Sigmoid colon (tissue), 4 donors: Measurements from ENCODE around the gene RNF181.

Experiments used
- EP300 ChIP-seq, 4 donors: sonication (generic); formaldehyde crosslinking; IDR thresholded peaks; one replicate each; pipeline ENCODE4 v1.6.1; 2017; ENCODE audit warnings: antibody characterized with exemption in 4 of 4
- POLR2A ChIP-seq, 2 donors: fragments of 450-650 bp; IDR thresholded peaks; one replicate each; pipeline ENCODE4 v1.6.1; 2016; ENCODE audit warnings: antibody characterized with exemption in 2 of 2, mild to moderate bottlenecking in 2 of 2, moderate library complexity in 2 of 2
- POLR2AphosphoS5 ChIP-seq, 4 donors: sonication (generic); formaldehyde crosslinking; IDR thresholded peaks; one replicate each; pipeline ENCODE4 v1.6.1; 2017; ENCODE audit warnings: antibody characterized with exemption in 4 of 4
- TF ChIP-seq, protein P1 (sequence below), 4 experiments: fragments of 450-650 bp in 3 of 4; fragments of 200-600 bp in 1 of 4; IDR thresholded peaks; one replicate each; pipeline ENCODE4 v1.5.1; 2016 to 2019; ENCODE audit warnings: antibody characterized with exemption in 4 of 4, mild to moderate bottlenecking in 3 of 4, moderate library complexity in 2 of 4

DNA sequence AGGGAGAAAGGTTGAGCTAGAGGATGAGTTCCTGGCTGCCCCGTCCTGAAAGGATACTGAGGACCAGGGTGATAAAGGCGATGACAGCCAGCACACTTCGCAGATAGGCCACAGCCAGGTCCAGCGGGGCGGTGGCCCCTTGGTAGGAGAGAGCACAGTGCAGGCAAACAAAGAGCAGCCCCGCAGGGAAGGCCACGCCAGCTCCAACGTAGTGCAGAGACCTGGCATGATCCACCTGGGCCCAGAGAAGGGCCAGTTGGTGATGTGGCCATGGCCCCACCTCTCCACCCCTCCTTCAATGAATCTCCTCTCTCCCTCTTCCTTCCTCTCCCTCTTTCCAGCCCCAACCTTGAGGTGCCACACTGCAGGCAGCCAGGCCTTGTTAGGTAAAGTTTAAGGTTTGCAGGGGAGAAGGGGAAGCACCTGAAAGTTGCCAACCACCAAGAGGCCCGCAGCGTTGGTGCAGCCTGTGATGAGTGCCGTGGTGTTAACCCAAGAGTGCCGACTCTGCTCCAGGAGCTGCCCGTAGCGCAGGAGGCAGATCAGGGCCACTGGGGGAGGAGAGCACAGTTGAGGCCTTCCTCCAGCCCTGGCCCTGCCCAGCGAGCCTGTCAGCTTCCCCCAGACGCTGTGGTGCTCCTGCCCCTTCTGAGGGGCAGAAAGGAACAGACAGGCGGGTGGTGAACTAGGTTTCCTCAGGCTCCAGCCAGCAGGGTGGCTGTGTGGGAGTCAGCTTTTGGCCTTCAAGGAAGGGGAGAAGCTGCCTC, 4.1 kb downstream of the RNF181 start:
- TF ChIP-seq, protein P1, sequence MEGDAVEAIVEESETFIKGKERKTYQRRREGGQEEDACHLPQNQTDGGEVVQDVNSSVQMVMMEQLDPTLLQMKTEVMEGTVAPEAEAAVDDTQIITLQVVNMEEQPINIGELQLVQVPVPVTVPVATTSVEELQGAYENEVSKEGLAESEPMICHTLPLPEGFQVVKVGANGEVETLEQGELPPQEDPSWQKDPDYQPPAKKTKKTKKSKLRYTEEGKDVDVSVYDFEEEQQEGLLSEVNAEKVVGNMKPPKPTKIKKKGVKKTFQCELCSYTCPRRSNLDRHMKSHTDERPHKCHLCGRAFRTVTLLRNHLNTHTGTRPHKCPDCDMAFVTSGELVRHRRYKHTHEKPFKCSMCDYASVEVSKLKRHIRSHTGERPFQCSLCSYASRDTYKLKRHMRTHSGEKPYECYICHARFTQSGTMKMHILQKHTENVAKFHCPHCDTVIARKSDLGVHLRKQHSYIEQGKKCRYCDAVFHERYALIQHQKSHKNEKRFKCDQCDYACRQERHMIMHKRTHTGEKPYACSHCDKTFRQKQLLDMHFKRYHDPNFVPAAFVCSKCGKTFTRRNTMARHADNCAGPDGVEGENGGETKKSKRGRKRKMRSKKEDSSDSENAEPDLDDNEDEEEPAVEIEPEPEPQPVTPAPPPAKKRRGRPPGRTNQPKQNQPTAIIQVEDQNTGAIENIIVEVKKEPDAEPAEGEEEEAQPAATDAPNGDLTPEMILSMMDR (IDR thresholded peaks at IDR 0.05) = no peak
- TF ChIP-seq POLR2A (IDR thresholded peaks at IDR 0.05) = no peak
- TF ChIP-seq EP300 (IDR thresholded peaks at IDR 0.05) = no peak
- no peak for TF ChIP-seq POLR2AphosphoS5 (IDR thresholded peaks at IDR 0.05)
